GM19035 (cell line): ENCODE data around the gene ADAD2.

Experiments used
- ATAC-seq: cut with Tn5 transposase; IDR thresholded peaks from one replicate; pipeline ENCODE4 v1.9.1; 2021; ENCODE audit not compliant: unreplicated experiment

Gene ADAD2

GRCh38 chr16:84176192-84177053, 14.5 kb upstream of the ADAD2 start:
- no peak for ATAC-seq

GRCh38 chr16:84177741-84178073, 13.2 kb upstream of the ADAD2 start:
- ATAC-seq, result no peak

- ATAC-seq, result no peak
Measured at GRCh38 chr16:84178146-84178765, 12.7 kb upstream of the ADAD2 start.

- ATAC-seq, result no peak
Measured at GRCh38 chr16:84178892-84179611, 11.9 kb upstream of the ADAD2 start.

- no peak for ATAC-seq
Measured at GRCh38 chr16:84179612-84180320, 11.2 kb upstream of the ADAD2 start.

- no peak for ATAC-seq
Measured at GRCh38 chr16:84180519-84181140, 10.3 kb upstream of the ADAD2 start.

GRCh38 chr16:84181144-84181915, 9.6 kb upstream of the ADAD2 start:
- no peak for ATAC-seq

- ATAC-seq, result no peak
Measured at GRCh38 chr16:84182104-84182503, 8.9 kb upstream of the ADAD2 start.

- ATAC-seq, result no peak
Measured at GRCh38 chr16:84182680-84183571, 8.0 kb upstream of the ADAD2 start.

GRCh38 chr16:84183572-84183875, 7.4 kb upstream of the ADAD2 start:
- ATAC-seq, result no peak

- ATAC-seq, result no peak
Measured at GRCh38 chr16:84183911-84184591, 6.9 kb upstream of the ADAD2 start.

- no peak for ATAC-seq
Measured at GRCh38 chr16:84184775-84185174, 6.2 kb upstream of the ADAD2 start.

- ATAC-seq, result peak; percentile 96
Measured at GRCh38 chr16:84186685-84187437, 4.1 kb upstream of the ADAD2 start, which contains the start of gene TAF1C. TAF1C (minus strand) TSS chr16:84187057; CDS start chr16:84184988, 2,069 bp downstream.

GRCh38 chr16:84191466-84191865, 509 bp downstream of the ADAD2 start:
- ATAC-seq, result no peak

GRCh38 chr16:84193480-84193879, 2.5 kb downstream of the ADAD2 start:
- ATAC-seq, result no peak

- no peak for ATAC-seq
Measured at GRCh38 chr16:84194018-84194417, 3.1 kb downstream of the ADAD2 start.

GRCh38 chr16:84194470-84195200, 3.7 kb downstream of the ADAD2 start:
- no peak for ATAC-seq
